PC-9 (cell line): ENCODE measurements around the gene CCDC141.
"Not testable (repeated sequence)": the region's sequence is repeated elsewhere in the genome, so short reads cannot be mapped to it uniquely, and the experiment has no call there.

Experiments
- EZH2 ChIP-seq: fragments of 200-600 bp; sonication (generic); IDR thresholded peaks from 2 replicates; pipeline ENCODE4 v1.8.0; 2017; ENCODE audit warnings: antibody characterized with exemption, low read depth
- TF ChIP-seq, protein P1 (sequence below): fragments of 200-600 bp; sonication (generic); conservative IDR thresholded peaks from 2 replicates; pipeline ENCODE4 v1.6.1; 2017; ENCODE audit warnings: mixed run types, antibody characterized with exemption, mild to moderate bottlenecking, moderate library complexity

DNA sequence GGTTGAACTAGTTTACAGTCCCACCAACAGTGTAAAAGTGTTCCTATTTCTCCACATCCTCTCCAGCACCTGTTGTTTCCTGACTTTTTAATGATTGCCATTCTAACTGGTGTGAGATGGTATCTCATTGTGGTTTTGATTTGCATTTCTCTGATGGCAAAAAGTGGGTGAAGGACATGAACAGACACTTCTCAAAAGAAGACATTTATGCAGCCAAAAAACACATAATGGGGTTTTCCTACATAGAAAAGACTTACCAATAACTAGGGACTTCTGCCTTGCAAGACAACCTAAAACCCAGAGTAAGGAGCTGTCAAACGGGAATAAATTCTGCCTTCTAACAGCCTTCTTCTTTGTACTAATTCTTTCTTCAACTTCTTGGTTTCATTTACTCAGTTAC, 4.3 kb downstream of the CCDC141 start:
- TF ChIP-seq, protein P1, sequence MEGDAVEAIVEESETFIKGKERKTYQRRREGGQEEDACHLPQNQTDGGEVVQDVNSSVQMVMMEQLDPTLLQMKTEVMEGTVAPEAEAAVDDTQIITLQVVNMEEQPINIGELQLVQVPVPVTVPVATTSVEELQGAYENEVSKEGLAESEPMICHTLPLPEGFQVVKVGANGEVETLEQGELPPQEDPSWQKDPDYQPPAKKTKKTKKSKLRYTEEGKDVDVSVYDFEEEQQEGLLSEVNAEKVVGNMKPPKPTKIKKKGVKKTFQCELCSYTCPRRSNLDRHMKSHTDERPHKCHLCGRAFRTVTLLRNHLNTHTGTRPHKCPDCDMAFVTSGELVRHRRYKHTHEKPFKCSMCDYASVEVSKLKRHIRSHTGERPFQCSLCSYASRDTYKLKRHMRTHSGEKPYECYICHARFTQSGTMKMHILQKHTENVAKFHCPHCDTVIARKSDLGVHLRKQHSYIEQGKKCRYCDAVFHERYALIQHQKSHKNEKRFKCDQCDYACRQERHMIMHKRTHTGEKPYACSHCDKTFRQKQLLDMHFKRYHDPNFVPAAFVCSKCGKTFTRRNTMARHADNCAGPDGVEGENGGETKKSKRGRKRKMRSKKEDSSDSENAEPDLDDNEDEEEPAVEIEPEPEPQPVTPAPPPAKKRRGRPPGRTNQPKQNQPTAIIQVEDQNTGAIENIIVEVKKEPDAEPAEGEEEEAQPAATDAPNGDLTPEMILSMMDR, result not testable (repeated sequence)
- TF ChIP-seq EZH2, result not testable (repeated sequence)
